Activated CD4-positive, CD25-positive, alpha-beta regulatory T cell treated with anti-CD3 and anti-CD28 coated beads, Interleukin-2, amount 50 U/mL, for 16 hours (primary cell): Measurements from ENCODE around the gene RSPH1.

Experiments used
- DNase-seq: peaks from one replicate; pipeline ENCODE4 v3.0.0-alpha.2; 2020; ENCODE audit warnings: low read depth, low spot score

Gene RSPH1

GRCh38 chr21:42496120-42496838, at the start of gene RSPH1:
TSS of gene RSPH1 (minus strand) at chr21:42496224. CDS start at chr21:42496186, 38 bp downstream.
- peak; percentile 98 for DNase-seq

- DNase-seq = no peak
Observed at GRCh38 chr21:42545745-42546144, 49.7 kb upstream of the RSPH1 start.

GRCh38 chr21:42545317-42545716, 49.3 kb upstream of the RSPH1 start:
- DNase-seq = no peak

GRCh38 chr21:42544544-42544943, 48.5 kb upstream of the RSPH1 start:
- DNase-seq = no peak

- DNase-seq = no peak
Observed at GRCh38 chr21:42543106-42543847, 47.3 kb upstream of the RSPH1 start.

- DNase-seq = no peak
Observed at GRCh38 chr21:42542596-42542995, 46.6 kb upstream of the RSPH1 start.

- no peak for DNase-seq
Observed at GRCh38 chr21:42542196-42542595, 46.2 kb upstream of the RSPH1 start.

GRCh38 chr21:42541618-42542017, 45.6 kb upstream of the RSPH1 start:
- no peak for DNase-seq

GRCh38 chr21:42541174-42541573, 45.1 kb upstream of the RSPH1 start:
- DNase-seq = no peak

GRCh38 chr21:42540396-42540795, 44.4 kb upstream of the RSPH1 start:
- no peak for DNase-seq

GRCh38 chr21:42539931-42540343, 43.9 kb upstream of the RSPH1 start:
- no peak for DNase-seq

- DNase-seq = no peak
Observed at GRCh38 chr21:42539342-42539741, 43.3 kb upstream of the RSPH1 start.

- DNase-seq = no peak
Observed at GRCh38 chr21:42538479-42539275, 42.7 kb upstream of the RSPH1 start.

GRCh38 chr21:42537106-42537742, 41.2 kb upstream of the RSPH1 start:
- DNase-seq = no peak

- no peak for DNase-seq
Observed at GRCh38 chr21:42536601-42537000, 40.6 kb upstream of the RSPH1 start.

- DNase-seq = no peak
Observed at GRCh38 chr21:42535602-42536171, 39.7 kb upstream of the RSPH1 start.

GRCh38 chr21:42534421-42535378, 38.7 kb upstream of the RSPH1 start:
- DNase-seq = no peak

- no peak for DNase-seq
Observed at GRCh38 chr21:42533963-42534355, 37.9 kb upstream of the RSPH1 start.

GRCh38 chr21:42533306-42533962, 37.4 kb upstream of the RSPH1 start:
- DNase-seq = no peak
